OCI-LY7 (cell line): ENCODE data around the gene NHLRC4. TPM values are rescaled to one million over a fixed set of nuclear protein-coding genes. Genes with fewer than 3 reads are reported as not detected.

ENCODE experiments used
- BruUV-seq: library from RNA; stranded (reverse); fragments of 400-500 nt; replicated peaks from 2 replicates; lab custom pipeline; 2021; lab: Mats Ljungman, UMichigan
- CTCF ChIA-PET: fragments of 300-600 bp; sonication (Branson Sonifier 250); formaldehyde crosslinking; loops from one replicate; lab custom pipeline; 2022; ENCODE audit warnings: antibody characterized with exemption; ENCODE audit not compliant: unreplicated experiment; lab: Charles Lee
- POLR2A ChIA-PET: fragments of 300-600 bp; sonication (Branson Sonifier 250); formaldehyde crosslinking; loops from one replicate; lab custom pipeline; 2022; ENCODE audit warnings: antibody characterized with exemption; lab: Charles Lee
- DNase-seq: peaks from one replicate; pipeline ENCODE4 v3.0.0-alpha.2; 2015; ENCODE audit warnings: low spot score
- H2AFZ ChIP-seq: fragments of 200-600 bp; sonication (generic), shearing (Covaris generic); 2 replicates; pipeline ENCODE4 v1.6.1; 2014; ENCODE audit warnings: mild to moderate bottlenecking, antibody characterized with exemption, low read length, moderate library complexity
- H3K27ac ChIP-seq: fragments of 200-600 bp; sonication (generic); 2 replicates; pipeline ENCODE4 v1.5.1; 2014; ENCODE audit warnings: mixed run types, low read depth, mild to moderate bottlenecking, moderate library complexity, low read length, inconsistent platforms; ENCODE audit not compliant: poor library complexity, severe bottlenecking
- H3K36me3 ChIP-seq: fragments of 200-600 bp; sonication (generic); 2 replicates; pipeline ENCODE4 v1.6.1; 2014; ENCODE audit warnings: mild to moderate bottlenecking, antibody characterized with exemption, low read length, moderate library complexity, mixed read lengths; ENCODE audit not compliant: insufficient read depth
- H3K4me1 ChIP-seq: fragments of 200-600 bp; sonication (generic); 2 replicates; pipeline ENCODE4 v1.5.1; 2014; ENCODE audit warnings: mild to moderate bottlenecking, low read length; ENCODE audit not compliant: insufficient read depth, poor library complexity, severe bottlenecking
- H3K4me2 ChIP-seq: fragments of 200-600 bp; sonication (generic); 2 replicates; pipeline ENCODE4 v1.6.1; 2014; ENCODE audit warnings: mild to moderate bottlenecking, low read length
- H3K4me3 ChIP-seq: fragments of 200-600 bp; sonication (generic); 2 replicates; pipeline ENCODE4 v1.5.1; 2014; ENCODE audit warnings: mild to moderate bottlenecking, low read depth, low read length; ENCODE audit not compliant: poor library complexity, severe bottlenecking
- H3K79me2 ChIP-seq: fragments of 200-600 bp; sonication (generic); 2 replicates; pipeline ENCODE4 v1.6.1; 2016; ENCODE audit warnings: low read depth, mild to moderate bottlenecking, low read length, moderate library complexity, mixed read lengths; ENCODE audit not compliant: insufficient read depth
- H3K9me2 ChIP-seq: fragments of 200-600 bp; sonication (generic); 2 replicates; pipeline ENCODE4 v1.6.1; 2016; ENCODE audit warnings: mild to moderate bottlenecking, low read length, mixed read lengths; ENCODE audit not compliant: insufficient read depth
- H3K9me3 ChIP-seq: fragments of 200-600 bp; sonication (generic); 2 replicates; pipeline ENCODE4 v1.6.1; 2014; ENCODE audit warnings: mild to moderate bottlenecking, mixed run types, low read length, mixed read lengths
- H4K20me1 ChIP-seq: fragments of 200-600 bp; sonication (generic); 2 replicates; pipeline ENCODE4 v1.6.1; 2014; ENCODE audit warnings: mild to moderate bottlenecking, antibody characterized with exemption, low read length, moderate library complexity, mixed read lengths; ENCODE audit not compliant: insufficient read depth
- CTCF ChIP-seq: fragments of 200-600 bp; sonication (generic); conservative IDR thresholded peaks from 2 replicates; pipeline ENCODE4 v1.5.1; 2014; ENCODE audit warnings: mild to moderate bottlenecking, antibody characterized with exemption, low read length, moderate library complexity, mixed read lengths
- EZH2phosphoT487 ChIP-seq: fragments of 200-600 bp; sonication (generic); IDR thresholded peaks from 2 replicates; pipeline ENCODE4 v1.6.1; 2018; ENCODE audit warnings: low read depth, borderline replicate concordance, mild to moderate bottlenecking, mixed run types, antibody characterized with exemption, low read length, moderate library complexity, mixed read lengths
- intact Hi-C: fragments of 100-400 bp; cut with micrococcal nuclease; formaldehyde crosslinking; loops from one replicate; pipeline ENCODE4 v1.10.0; 2022; ENCODE audit not compliant: unreplicated experiment
- total RNA-seq, 2 experiments: library from RNA; depleted of rRNA in 1 of 2; stranded (reverse); fragments of >200 nt in 1 of 2; shearing (Covaris generic) in 1 of 2; gene quantifications; 2 replicates each; pipeline ENCODE4 v1.2.3, GENCODE V29; 2014 to 2022

The NHLRC4 gene
- total RNA-seq, 2 experiments from 2014 or later = 2.5 to 3.7 TPM

- POLR2A ChIA-PET = no interaction called here
- BruUV-seq = no TSS peak
- no peaks in the 10 kb centered on the region for H3K9me3 ChIP-seq
These were observed 30.1 kb upstream of the NHLRC4 start for GRCh38 chr16:536746-537145.

GRCh38 chr16:537415-538335 is 29.1 kb upstream of the NHLRC4 start:
- no TSS peak for BruUV-seq
- Histone ChIP-seq H3K79me2 (peaks cover 3% of the 10 kb centered on the region; the same call in 1 of the 2 replicates), H3K9me3 (no peaks in the 10 kb centered on the region), H3K4me1 (no peaks in the 10 kb centered on the region), H4K20me1 (no peaks in the 10 kb centered on the region), H3K4me3 (no peak overlapping the region), H3K36me3 (peaks cover 23% of the 10 kb centered on the region), H3K27ac (no peak overlapping the region), H2AFZ (no peak overlapping the region), H3K4me2 (no peak overlapping the region), H3K9me2 (no peaks in the 10 kb centered on the region)
- TF ChIP-seq EZH2phosphoT487 = no peak
- TF ChIP-seq CTCF = no peak
- ChIA-PET POLR2A (no interaction called here), CTCF (interaction anchor here (0.6 kb wide), 1 partner anchor 40 kb away, joined by 4 read pairs; no protein-coding TSS in a partner anchor)
- intact Hi-C loops = no loop called here
- no peak for DNase-seq

More at GRCh38 chr16:536746-537145, 30.1 kb upstream of the NHLRC4 start:
- CTCF ChIA-PET = no interaction called here
- H3K4me3 ChIP-seq = no peak overlapping the region
- H3K9me2 ChIP-seq = no peaks in the 10 kb centered on the region
- H3K36me3 ChIP-seq = peaks cover 17% of the 10 kb centered on the region
- TF ChIP-seq EZH2phosphoT487 (no peak), CTCF (no peak)
- H3K79me2 ChIP-seq = peaks cover 5% of the 10 kb centered on the region; the same call in 1 of the 2 replicates
- H4K20me1 ChIP-seq = no peaks in the 10 kb centered on the region
- no peak for DNase-seq
- H3K27ac ChIP-seq = no peak overlapping the region
- H3K4me1 ChIP-seq = no peaks in the 10 kb centered on the region
- H3K4me2 ChIP-seq = no peak overlapping the region
- intact Hi-C loops = no loop called here
- H2AFZ ChIP-seq = no peak overlapping the region
